ENCODE measurements around the gene OR8D2.

The OR8D2 gene

DNA sequence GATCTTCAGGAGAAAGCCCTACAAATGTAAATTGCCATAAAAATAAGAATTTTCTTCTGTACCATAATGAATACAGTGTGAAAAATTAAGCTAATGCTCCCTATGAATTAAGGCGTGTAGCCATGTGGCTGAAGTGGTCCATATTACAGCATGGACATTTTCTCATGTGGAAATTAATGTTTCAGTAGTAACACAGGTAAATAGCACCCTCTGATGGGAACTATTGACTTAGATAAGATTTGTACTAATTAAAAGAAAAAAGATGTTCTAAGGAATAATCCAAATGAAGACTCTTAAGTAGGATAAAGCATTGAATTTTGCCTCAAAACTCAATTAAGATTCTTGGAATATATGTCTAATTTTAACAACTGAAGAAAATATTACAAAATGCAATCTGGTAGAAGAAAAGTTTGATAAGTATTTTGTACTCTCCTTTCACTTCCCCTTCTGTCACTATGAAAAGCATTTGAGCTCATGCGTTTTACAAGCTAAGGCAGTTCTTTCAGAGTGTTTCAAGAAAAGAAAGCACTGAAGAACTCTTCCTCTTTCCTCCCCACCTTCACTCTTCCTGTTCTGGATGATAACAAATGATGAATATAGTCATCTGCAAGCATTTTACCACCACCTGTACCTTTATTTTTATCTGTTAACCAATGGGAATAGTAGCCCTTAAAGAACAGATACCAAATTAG, 9.9 kb upstream of the OR8D2 start:
- DNase-seq (ENCODE audit: extremely low read depth, low read depth) = no peak
- TF ChIP-seq, protein P1, sequence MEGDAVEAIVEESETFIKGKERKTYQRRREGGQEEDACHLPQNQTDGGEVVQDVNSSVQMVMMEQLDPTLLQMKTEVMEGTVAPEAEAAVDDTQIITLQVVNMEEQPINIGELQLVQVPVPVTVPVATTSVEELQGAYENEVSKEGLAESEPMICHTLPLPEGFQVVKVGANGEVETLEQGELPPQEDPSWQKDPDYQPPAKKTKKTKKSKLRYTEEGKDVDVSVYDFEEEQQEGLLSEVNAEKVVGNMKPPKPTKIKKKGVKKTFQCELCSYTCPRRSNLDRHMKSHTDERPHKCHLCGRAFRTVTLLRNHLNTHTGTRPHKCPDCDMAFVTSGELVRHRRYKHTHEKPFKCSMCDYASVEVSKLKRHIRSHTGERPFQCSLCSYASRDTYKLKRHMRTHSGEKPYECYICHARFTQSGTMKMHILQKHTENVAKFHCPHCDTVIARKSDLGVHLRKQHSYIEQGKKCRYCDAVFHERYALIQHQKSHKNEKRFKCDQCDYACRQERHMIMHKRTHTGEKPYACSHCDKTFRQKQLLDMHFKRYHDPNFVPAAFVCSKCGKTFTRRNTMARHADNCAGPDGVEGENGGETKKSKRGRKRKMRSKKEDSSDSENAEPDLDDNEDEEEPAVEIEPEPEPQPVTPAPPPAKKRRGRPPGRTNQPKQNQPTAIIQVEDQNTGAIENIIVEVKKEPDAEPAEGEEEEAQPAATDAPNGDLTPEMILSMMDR (IDR thresholded peaks at IDR 0.05; ENCODE audit: low read depth, low read length) = 0 out of 2 replicates have a peak, but pooled peaks have one; percentile 1

DNA sequence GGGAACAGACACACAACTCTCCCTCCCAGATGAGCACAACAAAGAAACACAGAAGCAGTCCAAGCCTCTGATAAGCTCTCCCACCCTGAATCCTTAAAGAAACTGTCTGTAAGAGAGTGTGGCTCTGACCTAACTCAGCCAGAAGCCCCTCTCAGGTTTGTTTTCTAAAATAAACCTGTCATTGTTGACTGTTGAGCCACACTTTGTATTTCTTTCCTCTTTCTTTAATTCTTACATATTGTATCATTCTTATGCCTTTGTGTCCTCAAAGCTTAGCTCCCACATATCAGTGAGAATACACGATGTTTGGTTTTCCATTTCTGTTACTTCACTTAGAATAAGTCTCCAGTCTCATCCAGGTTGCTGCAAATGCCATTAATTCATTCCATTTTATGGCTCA, 7.8 kb upstream of the OR8D2 start:
- TF ChIP-seq, protein P1 (IDR thresholded peaks at IDR 0.05; ENCODE audit: low read depth, low read length) = no peak
- DNase-seq (ENCODE audit: extremely low read depth, low read depth) = no peak

DNA sequence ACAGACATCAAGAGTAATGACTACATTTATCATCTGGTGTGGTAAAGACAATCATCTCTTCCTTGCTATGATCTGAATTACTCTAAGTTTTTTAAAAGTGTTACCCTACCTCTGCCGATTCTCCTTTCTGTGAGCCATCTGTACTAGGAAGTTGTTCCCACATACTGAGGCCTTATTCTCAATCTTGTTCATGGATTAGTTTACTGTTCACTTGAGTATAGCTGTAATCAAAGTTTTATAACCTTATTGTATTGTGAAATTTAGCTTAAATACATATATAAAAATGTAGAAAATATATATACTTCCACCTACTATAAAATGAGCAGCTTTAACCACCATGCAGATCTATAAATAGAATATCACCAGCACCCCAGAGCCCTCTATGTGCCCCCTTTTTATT, 2.4 kb upstream of the OR8D2 start:
- DNase-seq (ENCODE audit: extremely low read depth, low read depth) = no peak
- TF ChIP-seq, protein P1 (IDR thresholded peaks at IDR 0.05; ENCODE audit: low read depth, low read length) = no peak

DNA sequence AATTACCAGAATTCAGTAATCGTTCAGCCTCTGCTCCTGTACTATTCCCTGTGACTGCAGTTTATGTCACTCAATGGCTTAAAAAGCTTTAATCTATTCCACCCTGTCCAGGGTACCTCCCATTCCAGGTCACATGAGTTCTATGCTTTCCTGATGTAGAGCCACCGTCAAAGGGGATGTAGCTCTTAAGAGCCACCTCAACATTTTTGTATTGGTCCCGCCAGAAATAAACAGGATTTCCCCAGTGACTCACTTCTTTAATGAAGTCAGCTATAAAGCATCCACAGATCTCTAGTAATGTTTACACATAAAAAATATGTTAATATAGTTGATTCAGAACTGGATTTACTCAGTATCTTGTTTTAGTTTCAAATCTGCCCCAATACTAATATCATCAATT, 4.9 kb downstream of the OR8D2 start:
- no peak for DNase-seq (ENCODE audit: extremely low read depth, low read depth)
- TF ChIP-seq, protein P1 (IDR thresholded peaks at IDR 0.05; ENCODE audit: low read depth, low read length) = no peak

DNA sequence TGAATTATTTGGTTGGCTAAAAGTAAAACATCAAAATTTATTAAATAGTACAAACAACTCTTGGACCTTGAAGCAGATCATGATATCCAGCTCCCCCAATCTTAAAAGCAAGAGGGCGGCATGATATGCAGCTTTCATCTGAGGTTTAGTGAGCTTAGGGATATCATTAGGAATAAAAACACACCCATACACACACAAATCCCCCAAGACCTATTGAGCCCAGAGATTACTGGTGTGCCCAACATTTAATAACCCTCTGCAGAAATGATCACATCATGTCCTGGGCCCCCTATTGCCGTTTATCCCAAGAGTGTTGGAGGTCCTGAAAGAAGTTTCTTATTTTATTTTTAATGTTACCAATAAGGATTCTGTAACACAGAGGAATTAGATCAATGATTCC, 6.1 kb downstream of the OR8D2 start, which contains the start of gene OR8D1:
OR8D1 (minus strand) TSS at position 101 of the 400 bp plus-strand sequence. CDS start 3,183 bp downstream, outside the sequence.
- no peak for DNase-seq (ENCODE audit: extremely low read depth, low read depth)
- TF ChIP-seq, protein P1 (IDR thresholded peaks at IDR 0.05; ENCODE audit: low read depth, low read length) = no peak

DNA sequence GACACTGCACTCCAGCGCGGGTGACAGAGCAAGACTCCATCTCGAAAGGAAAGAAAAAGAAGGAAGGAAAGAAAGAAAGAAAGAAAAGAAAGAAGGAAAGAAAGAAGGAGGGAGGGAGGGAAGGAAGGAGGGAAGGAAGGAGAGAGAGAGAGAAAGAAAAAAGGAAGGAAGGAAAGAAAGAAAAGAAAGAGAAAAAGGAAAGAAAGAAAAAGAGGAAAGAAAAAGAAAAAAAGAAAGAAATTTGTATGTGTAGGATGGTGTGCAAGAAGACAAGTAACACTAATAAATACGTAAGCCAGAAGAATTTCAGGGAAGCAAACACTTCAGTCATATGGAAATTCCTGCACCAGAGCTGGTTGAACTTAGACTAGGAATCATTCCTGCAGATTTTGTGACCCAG, 6.9 kb downstream of the OR8D2 start:
- DNase-seq (ENCODE audit: extremely low read depth, low read depth) = no peak
- TF ChIP-seq, protein P1 (IDR thresholded peaks at IDR 0.05; ENCODE audit: low read depth, low read length) = no peak

DNA sequence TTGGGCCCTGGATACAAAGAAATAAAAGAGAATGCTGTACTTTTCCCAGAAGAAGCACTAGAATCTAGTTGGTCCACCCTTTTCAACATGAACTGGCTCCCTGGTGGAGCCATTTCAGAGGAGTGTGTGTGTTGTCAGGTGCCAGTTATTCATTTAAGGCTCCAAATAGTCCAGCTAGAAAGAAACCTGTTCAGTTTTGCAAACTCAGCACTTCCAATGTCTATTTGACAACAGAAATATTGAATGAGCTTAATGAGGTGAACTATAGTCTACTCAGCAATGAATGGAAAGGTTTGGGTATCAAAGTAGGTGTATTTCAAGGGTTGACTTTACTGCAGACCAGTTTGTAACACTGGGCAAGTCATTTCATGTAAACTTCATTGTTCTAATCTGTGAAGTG, 8.3 kb downstream of the OR8D2 start:
- DNase-seq (ENCODE audit: extremely low read depth, low read depth) = no peak

More for the DNA sequence above, 8.3 kb downstream of the OR8D2 start:
- TF ChIP-seq, protein P1 (IDR thresholded peaks at IDR 0.05; ENCODE audit: low read depth, low read length) = no peak

All from AG09319 (cell line).